ENCODE results near the gene ADK.

DNA sequence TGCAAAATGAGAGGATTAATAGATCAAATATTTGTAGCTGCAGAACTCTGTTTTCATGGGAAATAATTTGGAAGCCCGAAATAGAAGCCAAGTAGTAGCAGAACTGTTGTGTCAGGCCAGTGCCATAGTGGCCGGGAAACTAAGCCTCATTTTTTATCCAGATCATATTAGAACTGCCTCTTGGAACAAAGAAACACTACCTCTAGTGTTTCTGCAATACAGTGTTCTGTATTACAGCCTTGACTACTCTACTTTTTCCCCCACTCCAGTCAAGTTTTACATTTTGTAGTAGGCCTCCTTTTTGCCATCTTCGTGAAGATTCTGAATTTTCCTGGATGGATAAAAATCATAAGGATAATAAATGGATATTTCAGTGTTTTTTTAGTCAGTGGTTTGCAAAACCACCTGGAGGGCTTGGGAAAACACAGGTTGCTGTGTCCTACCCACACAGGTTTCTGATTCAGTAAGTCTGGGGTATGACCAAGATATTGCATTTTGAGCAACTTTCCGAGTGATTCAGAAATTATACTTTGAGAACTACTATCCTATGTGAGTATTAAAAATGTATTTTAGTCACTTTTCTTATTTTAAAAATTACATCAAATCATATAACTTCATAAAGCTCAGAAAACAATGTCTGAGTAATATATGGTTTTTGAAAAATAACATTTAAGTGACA, 349.1 kb downstream of the ADK start:
- TF ChIP-seq, protein P1, sequence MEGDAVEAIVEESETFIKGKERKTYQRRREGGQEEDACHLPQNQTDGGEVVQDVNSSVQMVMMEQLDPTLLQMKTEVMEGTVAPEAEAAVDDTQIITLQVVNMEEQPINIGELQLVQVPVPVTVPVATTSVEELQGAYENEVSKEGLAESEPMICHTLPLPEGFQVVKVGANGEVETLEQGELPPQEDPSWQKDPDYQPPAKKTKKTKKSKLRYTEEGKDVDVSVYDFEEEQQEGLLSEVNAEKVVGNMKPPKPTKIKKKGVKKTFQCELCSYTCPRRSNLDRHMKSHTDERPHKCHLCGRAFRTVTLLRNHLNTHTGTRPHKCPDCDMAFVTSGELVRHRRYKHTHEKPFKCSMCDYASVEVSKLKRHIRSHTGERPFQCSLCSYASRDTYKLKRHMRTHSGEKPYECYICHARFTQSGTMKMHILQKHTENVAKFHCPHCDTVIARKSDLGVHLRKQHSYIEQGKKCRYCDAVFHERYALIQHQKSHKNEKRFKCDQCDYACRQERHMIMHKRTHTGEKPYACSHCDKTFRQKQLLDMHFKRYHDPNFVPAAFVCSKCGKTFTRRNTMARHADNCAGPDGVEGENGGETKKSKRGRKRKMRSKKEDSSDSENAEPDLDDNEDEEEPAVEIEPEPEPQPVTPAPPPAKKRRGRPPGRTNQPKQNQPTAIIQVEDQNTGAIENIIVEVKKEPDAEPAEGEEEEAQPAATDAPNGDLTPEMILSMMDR (IDR thresholded peaks at IDR 0.05) = no peak
- TF ChIP-seq POLR2A (IDR thresholded peaks at IDR 0.05) (no peak), POLR2AphosphoS5 (IDR thresholded peaks at IDR 0.05) (no peak)

All from stomach (tissue), 4 donors.